Body of pancreas (tissue), 4 donors: ENCODE results near the gene EYS.

Source experiments
- CTCF ChIP-seq, 7 experiments: fragments of 450-650 bp in 4 of 7; fragments of 200-600 bp in 3 of 7; sonication (generic) in 3 of 7; IDR thresholded peaks; one replicate each; pipeline ENCODE4 v1.5.1; 2016 to 2019; ENCODE audit warnings: antibody characterized with exemption in 7 of 7
- POLR2A ChIP-seq, 3 donors: fragments of 450-650 bp; IDR thresholded peaks; one replicate each; pipeline ENCODE4 v1.6.1; 2016; ENCODE audit warnings: antibody characterized with exemption in 3 of 3, mild to moderate bottlenecking in 2 of 3

- TF ChIP-seq POLR2A (IDR thresholded peaks at IDR 0.05) = no peak
- no peak for TF ChIP-seq CTCF (IDR thresholded peaks at IDR 0.05)
Measured at GRCh38 chr6:64100702-64101303, 1606.2 kb downstream of the EYS start.
